ENCODE data around the gene PDGFC.

DNA sequence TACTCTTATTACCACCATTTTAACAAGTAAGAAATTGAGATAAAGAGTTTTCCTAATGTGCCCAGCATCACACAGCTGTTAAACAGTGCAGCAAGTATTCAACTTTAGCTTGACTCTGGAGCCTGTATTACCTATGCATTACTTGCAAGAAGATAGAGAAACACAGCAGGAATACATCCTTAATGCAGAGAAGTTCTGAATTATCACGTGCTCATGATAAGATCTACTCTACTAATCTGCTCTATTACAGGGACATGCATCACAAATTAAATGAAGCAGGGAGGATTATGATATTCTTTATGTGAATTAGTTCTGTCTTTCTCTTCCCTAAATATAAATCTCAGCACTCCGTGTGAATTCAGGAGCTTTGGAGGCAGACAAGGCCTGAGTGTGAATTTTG is 39.0 kb upstream of the PDGFC start:
- TF ChIP-seq GATA2 (IDR thresholded peaks at IDR 0.05; ENCODE audit: low read depth, low read length): no peak
- TF ChIP-seq GATA3 (IDR thresholded peaks at IDR 0.05; ENCODE audit: low read depth, low read length): no peak
